ENCODE data around the gene MTHFR. TPM values are rescaled to one million over a fixed set of nuclear protein-coding genes. Genes with fewer than 3 reads are reported as not detected.

MTHFR gene
- total and polyA plus RNA-seq, 2 of the 8 experiments (the other 6 are each of a cell fraction or from before 2014, with no cell fraction given): 8.7 to 18.5 TPM

GRCh38 chr1:11765661-11766428 is 39.9 kb downstream of the MTHFR start:
- Histone ChIP-seq H3K18ac (ENCODE audit: extremely low read depth, low read length) (no peak overlapping the region), H4K20me1 (replicated peaks in 1 of 2; ENCODE audit: control insufficient read depth in 1 of 2, insufficient read depth in 2 of 2, low read length in 2 of 2) (no peaks in the 10 kb centered on the region), H3K4ac (replicated peaks; ENCODE audit: insufficient read length, low read depth, low read length) (no peak overlapping the region), H3K36me3 (ENCODE audit: control insufficient read depth in 2 of 4, insufficient read depth in 4 of 4, low read length in 3 of 4) (no peaks in the 10 kb centered on the region), H2AFZ (ENCODE audit: low read length) (no peak overlapping the region), H2AK5ac (ENCODE audit: low read depth, low read length) (no peak overlapping the region), H3K56ac (replicated peaks; ENCODE audit: insufficient read length, low read depth, low read length) (no peak overlapping the region), H4K91ac (replicated peaks; ENCODE audit: insufficient read length, low read length) (no peak overlapping the region), H3K23me2 (ENCODE audit: low read depth, low read length) (peaks cover 3% of the 10 kb centered on the region; the same call in 1 of the 2 replicates), H3K27me3 (replicated peaks in 1 of 4; ENCODE audit: control insufficient read depth in 3 of 4, extremely low read depth in 1 of 4, insufficient read depth in 3 of 4, low read length in 3 of 4) (peaks cover 7 to 33% (median 23%) of the 10 kb centered on the region in 4 experiments), H2BK120ac (replicated peaks; ENCODE audit: low read depth, low read length) (no peak overlapping the region), H3K9ac (replicated peaks in 1 of 4; ENCODE audit: extremely low read depth in 1 of 4, low read depth in 3 of 4, low read length in 3 of 4) (no peak overlapping the region), H3K4me2 (ENCODE audit: insufficient read depth in 1 of 2, low read depth in 2 of 2, low read length in 2 of 2) (no peak overlapping the region), H3K79me2 (ENCODE audit: control insufficient read depth in 1 of 2, insufficient read depth in 2 of 2, low read length in 2 of 2) (no peaks in the 10 kb centered on the region), H3K27ac (ENCODE audit: low read depth, low read length) (no peak overlapping the region), H3K9me3 (ENCODE audit: insufficient read depth in 2 of 2, low read depth in 1 of 2, low read length in 1 of 2) (peaks cover 0 to 5% of the 10 kb centered on the region in 2 experiments; a peak in 1 of 4 replicates), H2BK12ac (ENCODE audit: low read depth, low read length) (no peak overlapping the region), H3K23ac (ENCODE audit: insufficient read length) (no peak overlapping the region), H3K14ac (ENCODE audit: insufficient read length) (no peak overlapping the region), H2BK5ac (ENCODE audit: low read depth, low read length) (no peak overlapping the region), H4K8ac (ENCODE audit: extremely low read depth, insufficient read depth, low read length) (no peak overlapping the region), H3K4me1 (replicated peaks in 1 of 4; ENCODE audit: control insufficient read depth in 3 of 4, insufficient read depth in 4 of 4, low read length in 3 of 4) (peaks cover 0 to 16% (median 10%) of the 10 kb centered on the region in 4 experiments; a peak in 6 of 7 replicates), H2BK15ac (ENCODE audit: low read length) (no peak overlapping the region), H2BK20ac (ENCODE audit: low read length) (no peak overlapping the region), H3K4me3 (ENCODE audit: extremely low read depth in 1 of 4, insufficient read depth in 2 of 4, low read depth in 3 of 4, low read length in 4 of 4) (no peak overlapping the region), H4K5ac (ENCODE audit: insufficient read length, low read depth, low read length) (no peak overlapping the region), H3K79me1 (ENCODE audit: low read depth, low read length) (no peaks in the 10 kb centered on the region)
- DNase-seq (ENCODE audit: low read depth in 1 of 2, low spot score in 2 of 2) (no peak), FAIRE-seq (no peak)
- POLR2A ChIA-PET (ENCODE audit: partially characterized antibody): interaction anchor here (0.6 to 4.3 kb wide), 3 partner anchors 13 to 125 kb away, joined by 3 to 21 read pairs (median 3); no protein-coding TSS in a partner anchor
- 85% methylated on average over 16 of the region's 19 CpGs; no CpG with 5 or more reads in 1 of the 2 experiments for WGBS, 2 experiments (ENCODE audit: extremely low coverage in 1 of 2, insufficient coverage in 1 of 2, insufficient read length in 1 of 2, insufficient replicate concordance in 2 of 2, low coverage in 1 of 2, low lambda C conversion rate in 2 of 2, missing lambda C conversion rate in 1 of 2)
- CTCF ChIA-PET (ENCODE audit: partially characterized antibody): interaction anchor here (0.5 to 3.4 kb wide), 5 partner anchors 14 to 57 kb away, joined by 3 to 21 read pairs (median 8); no protein-coding TSS in a partner anchor
- TF ChIP-seq SUZ12 (IDR thresholded peaks at IDR 0.05; ENCODE audit: low read length) (no peak), EP300 (IDR thresholded peaks at IDR 0.05; ENCODE audit: borderline replicate concordance in 1 of 2, low read depth in 2 of 2, low read length in 2 of 2) (no peak), YY1 (IDR thresholded peaks at IDR 0.05; ENCODE audit: low read depth, low read length) (no peak), POLR2AphosphoS5 (IDR thresholded peaks at IDR 0.05; ENCODE audit: low read depth, low read length) (no peak), GTF2F1 (IDR thresholded peaks at IDR 0.05; ENCODE audit: borderline replicate concordance, low read depth, low read length) (no peak), BRCA1 (IDR thresholded peaks at IDR 0.05; ENCODE audit: low read depth, low read length) (no peak), HDAC6 (IDR thresholded peaks at IDR 0.05; ENCODE audit: low read depth, low read length) (no peak), KDM1A (IDR thresholded peaks at IDR 0.05; ENCODE audit: borderline replicate concordance, low read length) (no peak), POLR2A (IDR thresholded peaks at IDR 0.05; ENCODE audit: control extremely low read depth in 1 of 2, low read depth in 2 of 2, low read length in 2 of 2) (no peak), SIRT6 (IDR thresholded peaks at IDR 0.05; ENCODE audit: low read length) (no peak)

Data from H1 (cell line).